Measurements from ENCODE around the gene CADPS.
A peak's percentile ranks its signal among the peaks of the same experiment; 100 is the strongest.

Gene CADPS

DNA sequence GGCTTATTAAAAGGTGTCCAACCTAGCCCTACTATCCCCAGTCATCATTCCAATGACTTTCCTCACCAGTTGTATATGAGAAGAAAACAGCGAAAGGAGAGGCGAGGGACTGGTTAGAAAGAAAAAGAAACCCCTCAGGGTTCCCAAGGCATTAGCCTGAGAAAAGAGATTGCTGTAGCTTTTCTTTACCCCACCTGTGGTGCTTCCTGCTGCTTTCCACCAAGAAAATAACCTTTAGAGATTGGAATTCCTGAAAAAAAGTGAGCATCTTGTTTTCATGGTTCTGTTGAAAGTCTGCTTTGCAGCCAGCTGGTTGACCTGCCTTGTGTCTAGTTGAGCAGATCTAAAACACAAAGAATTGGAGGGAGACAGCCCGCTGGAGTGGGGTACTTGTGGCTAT, 196.4 kb downstream of the CADPS start:
- DNase-seq: no peak

DNA sequence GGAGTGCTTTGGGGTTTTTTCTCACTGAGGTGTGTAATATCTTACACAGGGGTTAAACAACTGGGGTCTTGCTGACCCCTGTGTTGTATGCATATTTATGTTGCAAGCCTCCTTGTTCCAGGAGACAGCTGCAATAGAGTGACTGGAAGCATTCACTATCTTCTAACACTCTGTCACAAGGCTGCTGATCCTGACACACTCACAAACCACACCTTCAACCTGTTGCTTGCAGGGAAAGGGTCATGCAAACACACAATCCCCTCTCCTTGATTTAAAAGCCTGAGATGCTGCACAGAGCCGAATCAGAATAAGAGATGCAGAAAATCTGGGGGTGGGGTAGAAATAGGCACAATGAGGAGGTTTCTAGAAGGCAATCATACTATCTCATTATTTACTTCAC, 197.3 kb downstream of the CADPS start:
- no peak for DNase-seq

DNA sequence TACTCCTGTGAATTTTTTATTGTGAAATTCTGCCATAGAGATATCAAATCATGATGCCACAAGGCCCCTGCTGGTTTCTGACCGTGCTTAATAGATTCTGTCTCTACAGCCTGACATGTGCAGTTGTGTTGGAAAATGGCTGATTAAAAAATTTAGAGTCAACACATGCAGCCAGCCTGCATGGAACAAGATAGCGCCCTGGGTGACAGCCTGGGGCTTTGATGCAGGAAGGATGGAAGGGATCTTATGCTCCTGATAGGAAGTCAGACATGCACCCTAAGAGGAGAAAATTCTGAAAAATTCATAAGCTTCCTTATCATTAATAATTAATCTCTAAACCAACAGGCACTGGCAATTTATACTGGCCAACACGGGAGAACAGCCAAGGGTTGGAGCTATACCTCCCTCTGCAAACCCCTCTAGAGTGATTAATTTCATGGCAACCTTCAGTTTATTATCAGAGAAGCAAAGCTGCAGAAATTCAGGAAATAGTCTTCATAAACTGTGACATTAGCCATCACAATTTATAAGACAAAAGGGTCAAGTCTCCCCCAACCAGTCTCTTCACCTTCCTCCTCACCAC, 198.4 kb downstream of the CADPS start:
- DNase-seq: no peak

DNA sequence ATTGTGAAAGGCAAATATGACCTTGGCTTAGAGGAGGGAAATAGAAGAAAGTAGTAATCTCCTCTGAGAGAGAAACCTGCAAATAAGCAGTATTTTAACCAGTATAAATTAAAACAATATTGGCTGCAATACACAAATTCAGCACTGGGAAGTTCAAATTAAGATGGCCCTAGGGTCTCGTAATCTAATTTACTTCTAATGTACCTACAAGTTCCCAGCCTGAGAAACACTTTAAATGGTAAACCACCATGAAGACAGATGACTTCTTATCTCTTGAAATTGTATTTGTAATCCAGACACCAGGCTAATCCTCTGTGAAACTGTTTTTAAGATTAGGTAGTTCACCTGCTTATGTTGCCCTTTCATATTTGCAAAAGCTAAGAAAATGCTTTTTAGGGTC, 199.7 kb downstream of the CADPS start:
- DNase-seq: no peak

DNA sequence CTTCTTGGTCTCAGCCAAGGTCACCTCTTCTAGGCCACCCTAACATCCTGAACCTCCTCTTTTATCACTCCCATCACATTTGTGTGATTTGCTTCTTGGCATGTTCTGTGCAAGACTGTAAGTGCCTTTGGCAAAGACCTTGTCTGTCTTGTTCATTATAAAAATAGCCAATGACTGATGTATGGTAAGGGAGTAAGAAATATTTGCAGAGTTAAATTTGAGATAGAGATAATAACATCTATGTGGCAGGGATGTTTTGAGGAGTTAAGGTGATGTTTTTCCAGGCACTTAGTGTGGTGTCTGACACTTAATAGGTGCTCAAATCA, 202.3 kb downstream of the CADPS start:
- DNase-seq: no peak

DNA sequence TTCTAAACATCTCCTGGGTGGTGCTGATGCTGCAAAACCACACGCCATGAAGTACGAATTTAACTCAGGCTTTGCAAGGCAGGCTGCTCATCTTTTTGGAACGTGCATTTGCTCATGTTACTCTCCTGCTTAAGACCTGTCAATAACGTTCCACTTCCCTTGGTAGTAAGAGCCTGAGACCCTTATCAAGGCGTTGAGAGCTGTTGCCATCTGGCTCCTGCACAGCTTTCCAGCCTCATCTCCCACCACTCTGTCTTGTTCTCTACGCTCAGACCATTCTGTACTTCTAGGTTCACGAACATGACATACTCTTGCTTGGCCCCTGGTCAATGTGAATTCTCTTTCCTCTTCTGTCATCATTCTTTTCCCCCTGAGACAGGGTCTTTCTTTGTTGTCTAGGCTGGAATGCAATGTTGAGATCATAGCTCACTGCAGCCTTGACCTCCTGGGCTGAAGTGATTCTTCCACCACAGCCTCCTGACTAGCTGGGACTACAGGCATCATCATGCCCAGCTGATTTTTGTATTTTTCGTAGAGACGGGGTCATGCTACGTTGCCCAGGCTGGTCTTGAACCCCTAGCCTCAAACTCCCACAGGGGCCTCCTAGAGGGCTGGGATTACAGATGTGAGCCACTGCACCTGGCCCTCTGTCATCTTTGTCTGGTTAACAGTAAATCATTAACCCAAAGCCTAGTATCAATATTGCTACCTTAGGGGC, 202.8 kb downstream of the CADPS start:
- no peak for DNase-seq

DNA sequence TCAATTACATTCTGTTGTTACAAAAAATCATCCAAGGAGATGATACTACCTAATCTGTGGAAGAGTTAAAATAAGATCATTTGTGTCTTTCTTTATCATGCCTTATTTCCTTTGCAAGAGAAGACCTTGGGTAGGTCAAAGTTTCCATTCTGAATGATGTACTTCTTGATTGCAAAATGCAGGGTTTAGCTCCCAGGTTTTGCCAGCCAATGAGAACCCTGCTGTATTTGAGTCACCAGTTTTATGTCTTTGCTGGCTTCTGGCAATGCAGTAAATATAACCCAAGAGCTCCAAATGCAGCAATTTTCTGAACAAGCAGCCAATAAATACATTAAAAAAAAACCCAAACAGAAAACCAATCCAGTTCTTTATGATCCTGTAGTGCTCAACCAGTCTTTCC, 204.9 kb downstream of the CADPS start:
- no peak for DNase-seq

DNA sequence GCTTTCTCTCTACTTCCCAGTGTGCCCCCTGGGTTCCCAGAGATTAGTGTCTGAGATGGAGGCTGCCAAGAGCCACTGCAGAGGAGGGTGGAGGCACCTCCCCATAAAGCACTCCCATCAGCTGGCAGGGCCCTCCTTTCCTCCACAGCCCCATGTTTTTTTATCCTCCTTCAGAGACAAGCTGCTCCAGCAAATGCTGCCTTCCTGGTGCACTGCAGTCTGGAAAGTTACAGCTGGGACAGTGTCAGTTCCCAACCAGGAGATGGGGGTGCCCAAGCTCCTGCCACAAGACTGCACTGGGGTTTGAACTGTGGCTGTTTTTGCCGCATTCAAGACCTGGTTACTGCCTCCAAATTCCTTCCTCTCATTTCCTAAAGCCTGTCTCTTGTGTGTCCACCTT, 206.1 kb downstream of the CADPS start:
- no peak for DNase-seq

DNA sequence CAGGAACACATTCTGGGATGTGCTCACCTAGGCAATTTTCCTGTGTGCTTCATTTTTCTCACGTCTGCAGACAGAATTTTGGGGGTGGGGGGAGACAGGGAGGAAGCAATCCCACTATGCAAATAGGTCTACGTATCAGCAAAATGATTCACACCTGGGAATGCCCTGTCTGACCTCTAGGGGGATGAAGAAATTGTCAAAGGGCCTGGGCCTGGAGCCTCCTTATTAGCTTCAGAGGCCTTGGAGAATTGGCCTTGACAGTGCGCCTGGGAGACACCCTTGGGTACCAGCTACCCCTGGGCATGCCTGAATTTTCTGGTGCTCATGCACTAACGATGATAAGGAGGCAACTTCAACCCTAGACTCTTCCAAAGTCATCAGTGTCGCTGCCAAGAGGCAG, 207.5 kb downstream of the CADPS start:
- no peak for DNase-seq

DNA sequence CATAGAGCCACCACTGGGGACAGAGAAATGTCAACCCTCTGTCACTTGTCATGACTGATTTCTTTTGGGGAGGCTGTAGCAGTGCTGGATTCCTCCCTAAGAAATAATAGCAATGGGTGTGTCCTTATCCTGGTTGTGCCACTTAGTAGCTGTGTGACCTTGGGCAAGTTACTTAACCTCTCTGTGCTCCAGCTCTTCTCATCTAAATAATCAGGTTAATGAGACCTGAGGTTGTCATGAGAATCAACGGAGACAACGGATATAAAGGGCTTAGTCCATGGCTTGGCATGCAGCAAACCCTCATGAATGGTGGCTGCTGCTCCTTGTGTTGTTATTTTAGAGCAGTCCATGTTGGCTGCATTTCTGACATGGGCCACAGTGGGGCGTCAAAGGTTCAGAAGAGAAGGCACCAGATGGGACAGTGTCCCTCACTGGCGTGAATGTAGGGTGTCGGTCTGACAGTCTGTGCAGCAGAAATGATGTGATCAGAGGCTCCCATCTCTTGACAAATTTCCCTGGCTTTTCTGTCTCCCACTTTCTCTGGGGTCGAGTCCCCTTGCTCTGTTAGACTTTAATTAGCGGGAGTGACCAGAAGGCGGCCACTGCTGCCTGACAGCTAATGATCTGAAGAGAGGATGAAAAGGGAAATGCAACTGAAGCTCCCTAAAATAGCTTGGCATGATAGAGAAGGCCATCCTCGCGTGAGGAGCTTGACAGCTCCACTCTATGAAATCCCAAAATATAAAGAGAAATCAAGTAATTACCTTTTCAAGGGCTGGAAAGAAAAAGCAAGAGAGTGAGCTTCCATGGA, 209.4 kb downstream of the CADPS start:
- peak; percentile 6 for DNase-seq

DNA sequence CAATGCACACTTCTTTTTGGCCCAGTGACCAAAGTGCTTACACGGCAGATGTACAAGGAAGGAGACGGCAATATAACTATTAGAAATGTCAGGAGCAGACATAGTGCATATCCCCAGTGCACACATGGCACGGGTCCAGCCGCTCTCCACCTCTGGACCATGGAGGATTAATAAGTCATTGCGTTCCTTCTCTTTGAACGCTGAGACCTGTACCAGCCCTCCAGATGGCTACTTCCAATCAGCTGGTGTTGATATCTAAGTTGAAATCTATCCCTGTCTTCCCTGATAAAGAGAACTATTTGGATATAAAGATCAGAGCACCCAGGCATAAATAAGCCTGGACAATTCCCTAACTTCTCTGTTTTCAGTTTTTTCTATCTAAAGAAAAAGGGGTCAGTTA, 212.5 kb downstream of the CADPS start:
- no peak for DNase-seq

DNA sequence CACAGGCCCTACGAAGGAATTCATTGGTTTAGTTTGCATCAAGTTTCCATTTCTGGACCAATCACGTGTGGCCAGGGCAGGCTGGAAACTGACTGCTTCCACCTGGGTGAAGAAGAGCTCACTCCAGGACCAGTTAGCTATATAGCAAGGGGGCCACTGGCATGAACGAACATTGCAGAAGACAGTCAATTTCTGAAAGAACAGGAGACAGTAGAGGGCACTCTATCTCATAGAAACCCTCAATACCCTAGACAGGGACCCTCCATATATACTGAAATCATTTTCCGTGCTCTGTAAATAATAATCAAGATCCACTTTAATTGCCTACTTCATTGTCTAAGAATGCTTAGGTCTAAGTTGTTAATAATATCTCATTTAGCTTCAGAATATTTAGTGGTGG, 215.6 kb downstream of the CADPS start:
- no peak for DNase-seq

DNA sequence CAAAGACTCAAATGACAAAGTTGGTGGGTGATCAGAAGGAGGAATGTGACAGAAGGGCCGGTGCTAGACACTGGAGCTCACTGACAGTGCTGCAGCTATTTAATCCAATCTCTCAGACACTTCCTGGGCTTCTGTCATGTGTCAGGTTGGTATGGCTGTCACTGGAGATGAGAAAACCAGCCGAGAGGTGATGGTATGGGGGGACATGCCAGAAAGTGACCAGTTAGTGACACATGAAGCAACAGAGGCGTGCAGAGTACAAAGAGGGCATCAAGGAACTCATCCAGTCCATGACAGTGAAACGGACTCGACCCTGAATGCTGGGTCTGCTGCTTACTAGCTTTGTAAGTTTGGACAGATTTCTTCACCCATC, 219.5 kb downstream of the CADPS start:
- no peak for DNase-seq

DNA sequence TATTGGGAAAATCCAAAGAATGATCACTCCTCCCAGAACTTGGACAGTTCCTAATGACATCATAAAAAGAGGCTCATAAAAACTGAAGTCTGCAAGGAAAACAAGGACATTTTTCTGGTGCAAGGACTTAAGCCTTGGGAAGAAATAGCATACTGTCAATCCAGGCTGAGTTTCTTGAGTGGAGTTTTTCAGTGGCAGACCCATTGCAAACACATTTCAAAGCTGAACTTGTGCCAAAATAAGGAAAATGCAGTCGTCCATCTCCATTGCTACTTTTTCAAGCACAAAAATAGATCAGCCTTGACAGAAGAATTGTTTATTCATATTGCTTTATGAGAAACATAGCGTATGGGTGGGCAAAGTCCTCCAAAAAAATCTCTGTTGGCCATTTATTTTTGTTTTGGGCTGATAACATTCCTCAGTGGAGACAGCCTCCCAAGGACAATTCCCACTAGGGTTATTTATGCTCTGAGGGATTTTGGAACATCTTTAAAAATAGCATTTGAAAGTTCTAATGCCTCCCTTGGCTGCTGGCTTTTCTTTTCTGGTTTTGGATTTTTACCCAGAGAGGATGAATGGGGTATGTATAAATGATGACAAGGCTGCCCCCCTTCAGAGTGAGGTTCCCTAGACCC, 220.0 kb downstream of the CADPS start:
- no peak for DNase-seq

DNA sequence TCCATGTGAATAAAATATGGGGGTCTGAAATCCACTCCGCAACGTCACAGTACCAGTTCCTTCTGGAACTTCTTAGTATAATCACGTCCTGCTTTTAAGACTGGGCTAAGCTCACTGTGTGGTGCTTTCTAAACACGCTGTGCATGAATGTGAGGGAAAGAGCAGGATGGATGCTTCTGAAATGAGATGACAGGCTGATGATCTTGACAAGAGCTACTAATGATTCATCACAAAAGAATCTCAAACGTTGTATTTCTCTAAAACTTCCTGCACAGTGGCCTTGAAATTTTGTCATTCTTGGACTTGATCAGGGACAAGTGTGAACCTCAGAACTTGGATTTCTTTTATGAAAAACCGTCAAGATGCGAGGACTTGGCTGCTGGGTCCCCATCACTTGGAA, 221.4 kb downstream of the CADPS start:
- DNase-seq: no peak

DNA sequence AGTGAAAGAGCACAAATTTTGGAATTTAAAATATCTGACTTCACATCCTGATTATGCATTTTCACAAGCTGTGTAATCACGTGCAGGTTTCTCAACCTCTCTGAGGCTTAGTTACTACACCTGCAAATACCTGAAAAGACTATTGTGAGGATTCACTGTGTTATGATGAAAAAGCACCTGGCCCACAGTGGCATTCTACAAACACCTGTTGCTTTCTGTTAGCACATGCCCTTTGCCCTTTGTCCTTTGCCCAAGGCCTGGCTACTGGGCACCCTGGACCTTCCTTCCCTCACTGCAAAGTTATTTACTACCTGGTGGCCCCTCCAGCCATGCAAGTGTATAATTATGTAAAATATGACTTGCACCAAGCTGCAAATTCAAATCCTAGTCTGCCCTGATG, 227.5 kb downstream of the CADPS start:
- DNase-seq: no peak

DNA sequence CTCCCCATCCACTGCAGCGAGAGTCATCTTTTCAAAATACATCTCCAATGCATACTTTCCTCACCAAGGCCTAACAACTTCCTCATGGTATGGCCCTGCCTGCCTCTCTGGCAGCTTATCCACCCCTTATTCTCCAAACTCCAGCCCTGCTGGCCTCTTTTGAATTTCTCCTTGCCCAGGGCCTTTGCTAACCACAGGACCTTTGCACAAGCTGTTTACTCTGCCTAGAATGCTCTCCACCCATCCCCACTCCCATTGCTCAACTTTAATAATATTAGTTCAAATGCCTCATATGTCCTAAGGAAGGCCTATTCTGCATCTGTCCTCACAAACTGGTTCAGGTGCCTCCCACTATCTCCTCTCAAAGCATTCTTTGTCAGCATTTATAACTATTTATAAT, 230.7 kb downstream of the CADPS start:
- DNase-seq: no peak

DNA sequence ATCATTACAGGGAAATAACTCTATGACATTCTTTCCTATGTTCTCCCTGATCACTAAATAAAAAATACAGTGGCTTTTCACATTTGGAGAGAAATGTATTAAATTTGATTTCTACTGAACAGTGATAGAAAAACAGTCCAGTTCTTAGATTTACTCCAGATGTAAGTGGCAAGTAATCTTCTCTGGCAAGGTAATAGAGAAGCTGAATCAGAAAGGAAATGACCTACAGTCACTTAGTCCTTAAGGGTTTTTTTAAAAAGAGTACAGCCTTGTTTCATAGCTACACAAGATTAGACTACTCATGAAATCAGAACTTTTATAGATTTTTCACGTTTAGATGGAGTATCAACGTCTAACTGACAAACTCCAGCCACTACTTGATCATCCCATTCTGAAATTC, 236.9 kb downstream of the CADPS start:
- DNase-seq: no peak

DNA sequence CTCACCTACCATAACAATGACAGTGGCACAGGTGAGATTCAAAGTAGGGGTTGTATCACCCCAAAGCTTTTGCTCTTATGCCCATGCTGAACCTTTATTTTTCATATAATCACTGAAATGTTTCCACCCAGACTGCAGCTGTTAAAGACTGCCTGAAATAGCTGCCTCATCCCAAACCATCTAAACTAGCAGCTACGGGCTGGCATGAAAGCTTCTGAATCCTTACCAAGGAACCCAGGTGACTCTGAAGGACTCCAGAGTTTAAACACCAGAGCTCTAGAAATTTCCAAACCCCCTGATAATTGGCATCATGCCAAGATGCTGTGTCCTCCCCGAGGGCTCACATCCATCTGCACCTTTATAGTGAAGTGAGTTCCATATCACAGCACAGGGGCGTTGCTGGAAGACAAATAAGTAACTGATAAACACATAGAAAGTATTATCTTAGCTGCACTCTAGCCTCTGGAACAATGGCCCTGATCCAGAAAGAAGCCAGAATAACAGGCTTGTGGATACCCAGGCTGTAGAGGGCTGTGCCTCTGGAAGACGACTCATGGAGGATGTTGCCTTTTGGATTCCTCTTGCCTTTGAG, 238.9 kb downstream of the CADPS start:
- no peak for DNase-seq

DNA sequence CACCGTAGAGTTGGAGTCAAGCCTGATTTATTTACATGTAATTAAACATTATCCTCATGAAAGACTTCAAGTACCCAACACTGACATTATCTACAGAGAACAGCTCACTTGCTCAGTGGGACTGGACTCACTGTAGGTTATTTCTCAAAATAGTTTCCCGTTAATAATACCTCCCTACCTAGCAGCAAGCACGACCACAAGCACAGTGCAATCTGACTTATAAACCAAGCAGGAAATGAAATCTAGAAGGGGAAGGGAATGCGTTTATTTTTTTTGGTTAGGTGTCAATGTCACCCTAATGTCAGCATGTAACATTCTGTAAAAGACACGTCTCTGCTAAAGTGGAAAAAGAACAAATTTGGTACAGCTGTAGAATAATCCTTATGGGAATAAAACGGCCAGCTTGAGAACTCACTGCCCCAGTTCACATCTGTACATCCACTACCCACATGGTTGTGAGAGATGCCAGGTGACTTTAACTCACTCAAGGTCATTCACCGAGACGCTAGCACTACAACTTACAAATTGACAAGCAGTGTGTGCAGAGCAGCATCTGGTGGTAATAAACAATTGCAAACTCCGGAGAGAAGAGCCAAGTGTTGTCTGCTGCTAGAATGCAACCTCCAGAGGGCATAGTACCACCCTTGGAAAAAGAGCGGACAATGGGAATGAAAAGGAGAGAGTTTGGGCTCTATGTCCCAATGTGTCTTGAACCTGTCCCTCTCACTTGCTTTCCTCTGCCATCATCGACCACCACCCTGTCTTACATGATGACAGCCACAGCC, 242.5 kb downstream of the CADPS start:
- DNase-seq: no peak

DNA sequence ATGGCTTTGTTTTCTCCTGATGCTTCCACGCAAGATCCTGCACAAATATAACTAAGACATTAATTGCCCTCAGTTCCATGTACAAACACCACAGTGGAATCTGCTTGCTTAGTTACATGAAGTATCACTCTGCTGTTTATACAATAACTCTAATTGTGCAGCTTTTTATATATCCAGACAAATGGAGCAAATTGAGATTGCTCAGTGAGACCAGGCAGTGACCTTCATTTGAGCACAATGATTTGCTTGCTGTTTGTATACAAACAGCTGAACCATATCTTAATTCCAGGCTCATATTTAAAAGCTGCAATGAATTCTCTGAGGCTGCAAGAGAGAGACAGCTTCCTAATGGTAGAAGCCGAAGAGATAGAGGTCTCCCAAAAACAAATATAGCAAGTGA, 243.7 kb downstream of the CADPS start:
- no peak for DNase-seq

DNA sequence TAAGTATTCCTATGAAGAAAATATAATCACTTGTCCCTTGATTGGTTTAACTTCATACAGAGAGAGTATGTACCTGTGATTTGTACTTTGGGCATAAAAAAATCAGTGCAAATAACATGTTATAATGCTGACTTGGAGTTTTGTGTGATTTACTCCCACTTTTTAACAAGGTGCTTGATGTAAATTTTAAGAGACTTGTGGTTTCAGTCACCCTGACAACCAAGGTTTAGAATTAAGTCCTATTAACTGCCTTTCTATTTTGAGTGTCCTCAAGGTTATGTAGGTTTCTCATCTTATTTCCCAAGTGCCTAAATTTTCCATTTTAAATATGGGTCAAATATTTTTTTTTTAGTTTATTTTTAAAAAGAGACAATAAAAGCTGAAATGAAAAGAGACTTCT, 244.6 kb downstream of the CADPS start:
- no peak for DNase-seq

DNA sequence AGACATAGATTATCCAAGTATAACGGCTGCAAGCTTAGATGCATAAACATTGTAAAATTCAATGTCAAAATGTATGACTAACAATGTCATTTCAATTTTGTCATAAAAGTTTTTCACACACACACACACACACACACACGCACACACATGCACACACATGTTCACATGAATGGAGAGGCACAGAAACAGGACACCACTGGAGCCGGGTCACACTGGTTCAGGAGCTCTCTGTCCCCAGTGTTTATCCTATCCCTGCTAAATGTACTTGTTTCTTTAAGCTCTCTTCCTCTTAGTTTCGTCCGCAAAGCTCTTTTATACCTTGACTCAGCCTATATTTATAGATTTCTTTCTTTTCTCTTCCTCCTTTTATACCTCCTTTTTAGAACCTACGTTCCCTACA, 249.9 kb downstream of the CADPS start:
- no peak for DNase-seq
